Upper lobe of left lung (tissue), 4 donors: ENCODE measurements around the gene NATD1.

Experiments
- POLR2AphosphoS5 ChIP-seq, 2 donors: sonication (generic); formaldehyde crosslinking; IDR thresholded peaks; one replicate each; pipeline ENCODE4 v1.5.1; 2017; ENCODE audit warnings: antibody characterized with exemption in 2 of 2
- TF ChIP-seq, protein P1 (sequence below), 6 experiments: fragments of 450-650 bp in 4 of 6; fragments of 200-600 bp in 2 of 6; sonication (generic) in 2 of 6; IDR thresholded peaks; one replicate each; pipeline ENCODE4 v1.5.1; 2016 to 2019; ENCODE audit warnings: antibody characterized with exemption in 6 of 6

DNA sequence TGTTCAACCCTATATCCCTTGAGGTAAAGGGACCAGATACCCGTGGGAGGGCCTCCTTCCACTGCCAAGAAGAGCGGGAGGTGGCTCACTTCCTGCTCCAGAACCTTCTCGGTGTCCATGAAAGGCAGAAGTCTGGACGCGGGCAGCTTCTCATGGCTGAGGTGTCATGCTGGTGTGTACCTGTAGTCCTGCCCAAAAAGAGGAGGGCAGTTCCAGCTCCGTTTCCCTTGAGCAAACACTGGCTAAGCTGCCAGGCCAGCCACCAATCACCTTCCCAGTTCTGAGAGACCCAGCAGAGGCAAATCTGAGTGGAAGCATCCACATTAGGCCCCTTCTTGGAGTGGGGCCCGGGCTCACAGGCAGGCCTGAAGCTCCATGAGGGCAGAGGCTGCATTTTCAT, 44.9 kb downstream of the NATD1 start:
- TF ChIP-seq, protein P1, sequence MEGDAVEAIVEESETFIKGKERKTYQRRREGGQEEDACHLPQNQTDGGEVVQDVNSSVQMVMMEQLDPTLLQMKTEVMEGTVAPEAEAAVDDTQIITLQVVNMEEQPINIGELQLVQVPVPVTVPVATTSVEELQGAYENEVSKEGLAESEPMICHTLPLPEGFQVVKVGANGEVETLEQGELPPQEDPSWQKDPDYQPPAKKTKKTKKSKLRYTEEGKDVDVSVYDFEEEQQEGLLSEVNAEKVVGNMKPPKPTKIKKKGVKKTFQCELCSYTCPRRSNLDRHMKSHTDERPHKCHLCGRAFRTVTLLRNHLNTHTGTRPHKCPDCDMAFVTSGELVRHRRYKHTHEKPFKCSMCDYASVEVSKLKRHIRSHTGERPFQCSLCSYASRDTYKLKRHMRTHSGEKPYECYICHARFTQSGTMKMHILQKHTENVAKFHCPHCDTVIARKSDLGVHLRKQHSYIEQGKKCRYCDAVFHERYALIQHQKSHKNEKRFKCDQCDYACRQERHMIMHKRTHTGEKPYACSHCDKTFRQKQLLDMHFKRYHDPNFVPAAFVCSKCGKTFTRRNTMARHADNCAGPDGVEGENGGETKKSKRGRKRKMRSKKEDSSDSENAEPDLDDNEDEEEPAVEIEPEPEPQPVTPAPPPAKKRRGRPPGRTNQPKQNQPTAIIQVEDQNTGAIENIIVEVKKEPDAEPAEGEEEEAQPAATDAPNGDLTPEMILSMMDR (IDR thresholded peaks at IDR 0.05) = no peak
- TF ChIP-seq POLR2AphosphoS5 (IDR thresholded peaks at IDR 0.05) = no peak
